Psoas muscle (tissue), 8 donors: Measurements from ENCODE around the gene TUFT1. TPM values are rescaled to one million over a fixed set of nuclear protein-coding genes. Genes with fewer than 3 reads are reported as not detected.
A peak's percentile ranks its signal among the peaks of the same experiment; 100 is the strongest.

Experiments
- ATAC-seq, 4 donors: fragments of 200-7000 bp; cut with Tn5 transposase; one replicate each; pipeline ENCODE4 v1.9.1; 2020; ENCODE audit warnings: moderate library complexity in 3 of 4, mild to moderate bottlenecking in 2 of 4
- DNase-seq, 2 donors: peaks; one replicate each; pipeline ENCODE4 v3.0.0-alpha.2; 2020
- H3K27ac ChIP-seq: fragments of 200-600 bp; one replicate; pipeline ENCODE4 v1.8.0; 2022
- H3K27me3 ChIP-seq, 3 donors: fragments of 200-600 bp in 1 of 3; one replicate each; pipeline versions ENCODE4 v1.6.1 to v1.8.0; 2013 to 2022; ENCODE audit warnings: low read length in 2 of 3, mild to moderate bottlenecking in 2 of 3, moderate library complexity in 1 of 3; ENCODE audit not compliant: insufficient read depth in 3 of 3
- H3K36me3 ChIP-seq, 2 donors: fragments of 200-600 bp in 1 of 2; one replicate each; pipeline versions ENCODE4 v1.6.1 to v1.8.0; 2013 to 2022; ENCODE audit warnings: low read depth in 1 of 2, mild to moderate bottlenecking in 1 of 2, moderate library complexity in 1 of 2; ENCODE audit not compliant: insufficient read depth in 1 of 2
- H3K4me1 ChIP-seq: fragments of 200-600 bp; one replicate; pipeline ENCODE4 v1.8.0; 2022
- H3K4me3 ChIP-seq: fragments of 200-600 bp; one replicate; pipeline ENCODE4 v1.8.0; 2022; ENCODE audit warnings: mild to moderate bottlenecking
- H3K9me3 ChIP-seq: fragments of 200-600 bp; one replicate; pipeline ENCODE4 v1.8.0; 2022
- CTCF ChIP-seq: fragments of 200-600 bp; IDR thresholded peaks from one replicate; pipeline ENCODE4 v1.8.0; 2022; ENCODE audit warnings: antibody characterized with exemption
- WGBS, 3 donors: extraction: QIAGEN DNeasy Blood & Tissue Kit; methylation state at CpG; one replicate each; pipeline versions ENCODE4 v1.1.6 to v1.1.7; 2013; 5-methylcytosine and 5-hydroxymethylcytosine counted together
- intact Hi-C, 2 donors: fragments of 100-400 bp; cut with DNase I; formaldehyde crosslinking; loops; one replicate each; pipeline versions ENCODE4 v1.11.0 to v1.14.2; 2022
- polyA plus RNA-seq, 3 donors: library from polyadenylated mRNA; stranded (reverse); fragments of 200-250 nt; gene quantifications; one replicate each; pipeline ENCODE4 v1.2.3, GENCODE V29; 2013
- total RNA-seq, 4 donors: library from RNA; stranded (reverse); fragmentation: NEBNext Ultra II Directional in 2 of 4; extraction: Animal tissue kit (Norgen Biotek cat#: 25700) in 2 of 4; gene quantifications; one replicate each; pipeline versions ENCODE4 v1.2.1 to v1.2.4, GENCODE V29; 2021 to 2023
- donor health status: healthy with polysubstance abuse.
- donor health status: DM: no; HTN: no; CAD: no; lungs with moderate emphysema.
- donor health status: Bipolar disorder and iron deficiency.
- donor health status: healthy.
- donor health status: DM: yes; HTN: yes; CAD: no.
- donor health status: DM: no; HTN: no; CAD: no.
- donor health status: DM: no; HTN: no; CAD: no.
- donor health status: DM: yes; HTN: yes; CAD: no.

TUFT1 gene
- total and polyA plus RNA-seq, 7 donors = 0.86 to 5.3 (median 1.2) TPM

GRCh38 chr1:151611832-151612500 is 71.9 kb downstream of the TUFT1 start, which contains the start of gene SNX27:
SNX27 (plus strand) TSS chr1:151612050; CDS start chr1:151612202, 152 bp downstream.
- intact Hi-C loops = loop anchor here in 1 of 2 donors (10.0 kb wide), 1 partner anchor 53 kb away; no protein-coding TSS in a partner anchor
- ATAC-seq = peak; percentile 94 to 96 (median 96)
- H3K9me3 ChIP-seq = no peaks in the 10 kb centered on the region
- no peaks in the 10 kb centered on the region for H3K27me3 ChIP-seq
- H3K4me3 ChIP-seq = peak within 1 kb of the TSS; percentile 98
- no peak for TF ChIP-seq CTCF
- WGBS, 3 donors = 0 to 1% (median 1%) methylated on average over 44 to 79 of the region's 79 CpGs
- H3K27ac ChIP-seq = peak within 1 kb of the TSS; percentile 90
- H3K36me3 ChIP-seq = peaks cover 0 to 6% of the 10 kb centered on the region in 2 donors
- peaks cover 30% of the 10 kb centered on the region for H3K4me1 ChIP-seq
- peak; percentile 92 to 94 for DNase-seq

- peaks cover 0 to 6% of the 10 kb centered on the region in 2 donors for H3K36me3 ChIP-seq
- TF ChIP-seq CTCF = no peak
- H3K27me3 ChIP-seq = no peaks in the 10 kb centered on the region
- 2 to 4% (median 3%) methylated on average over 26 to 44 of the region's 44 CpGs for WGBS, 3 donors
- H3K27ac ChIP-seq = peak overlapping the region; percentile 90
- intact Hi-C loops = loop anchor here in 1 of 2 donors (10.0 kb wide), 1 partner anchor 52 kb away; no protein-coding TSS in a partner anchor
- peaks cover 30% of the 10 kb centered on the region for H3K4me1 ChIP-seq
- ATAC-seq (peak; percentile 11 to 25 (median 20)), DNase-seq (peak in 1 of 2 donors; percentile 41)
- no peaks in the 10 kb centered on the region for H3K9me3 ChIP-seq
- H3K4me3 ChIP-seq = peak overlapping the region; percentile 98
Observed at GRCh38 chr1:151612501-151613281, 72.6 kb downstream of the TUFT1 start.

GRCh38 chr1:151613282-151613780 is 73.2 kb downstream of the TUFT1 start:
- DNase-seq (no peak), ATAC-seq (no peak)
- intact Hi-C loops = loop anchor here in 1 of 2 donors (10.0 kb wide), 1 partner anchor 51 kb away; no protein-coding TSS in a partner anchor
- no peaks in the 10 kb centered on the region for H3K27me3 ChIP-seq
- H3K36me3 ChIP-seq = peaks cover 0 to 6% of the 10 kb centered on the region in 2 donors
- TF ChIP-seq CTCF = no peak
- H3K4me1 ChIP-seq = peaks cover 30% of the 10 kb centered on the region
- 37 to 44% (median 43%) methylated on average over 9 of the region's 9 CpGs for WGBS, 3 donors
- no peaks in the 10 kb centered on the region for H3K9me3 ChIP-seq
- H3K4me3 ChIP-seq = peak overlapping the region; percentile 98
- no peak overlapping the region for H3K27ac ChIP-seq

- no peak for TF ChIP-seq CTCF
- whole genome bisulfite sequencing, 3 donors = 68 to 80% (median 73%) methylated on average over 4 of the region's 4 CpGs
- Histone ChIP-seq H3K4me1 (peaks cover 52% of the 10 kb centered on the region), H3K36me3 (peaks cover 0 to 6% of the 10 kb centered on the region in 2 donors), H3K9me3 (no peaks in the 10 kb centered on the region), H3K27ac (no peak overlapping the region), H3K27me3 (no peaks in the 10 kb centered on the region), H3K4me3 (no peak overlapping the region)
- ATAC-seq = no peak
- no peak for DNase-seq
- intact Hi-C loops = loop anchor here in 1 of 2 donors (10.0 kb wide), 1 partner anchor 49 kb away; no protein-coding TSS in a partner anchor
Observed at GRCh38 chr1:151615711-151616504, 75.8 kb downstream of the TUFT1 start.
